ENCODE measurements around the gene LRRK2.

GRCh38 chr12:40194846-40195245 lies 30.0 kb upstream of the LRRK2 start:
- TF ChIP-seq ZNF549 (tag by site-specific recombination; IDR thresholded peaks at IDR 0.05) (no peak), CTCF (tag by site-specific recombination; IDR thresholded peaks at IDR 0.05) (no peak), ZNF121 (tag by site-specific recombination; IDR thresholded peaks at IDR 0.05) (no peak), ZNF223 (tag by site-specific recombination; IDR thresholded peaks at IDR 0.05) (no peak), BCL11A (tag by site-specific recombination; IDR thresholded peaks at IDR 0.05; ENCODE audit: low read depth) (no peak), ZNF624 (tag by site-specific recombination; IDR thresholded peaks at IDR 0.05) (no peak), ZNF248 (tag by site-specific recombination; IDR thresholded peaks at IDR 0.05) (no peak), MEIS1 (CRISPR knock-in tag; IDR thresholded peaks at IDR 0.05; ENCODE audit: borderline replicate concordance) (no peak), SP2 (tag by site-specific recombination; IDR thresholded peaks at IDR 0.05) (no peak)
- TF ChIP-seq, protein P1, sequence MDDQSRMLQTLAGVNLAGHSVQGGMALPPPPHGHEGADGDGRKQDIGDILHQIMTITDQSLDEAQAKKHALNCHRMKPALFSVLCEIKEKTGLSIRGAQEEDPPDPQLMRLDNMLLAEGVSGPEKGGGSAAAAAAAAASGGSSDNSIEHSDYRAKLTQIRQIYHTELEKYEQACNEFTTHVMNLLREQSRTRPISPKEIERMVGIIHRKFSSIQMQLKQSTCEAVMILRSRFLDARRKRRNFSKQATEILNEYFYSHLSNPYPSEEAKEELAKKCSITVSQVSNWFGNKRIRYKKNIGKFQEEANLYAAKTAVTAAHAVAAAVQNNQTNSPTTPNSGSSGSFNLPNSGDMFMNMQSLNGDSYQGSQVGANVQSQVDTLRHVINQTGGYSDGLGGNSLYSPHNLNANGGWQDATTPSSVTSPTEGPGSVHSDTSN (CRISPR knock-in tag; IDR thresholded peaks at IDR 0.05), result no peak
- TF ChIP-seq, protein P2, sequence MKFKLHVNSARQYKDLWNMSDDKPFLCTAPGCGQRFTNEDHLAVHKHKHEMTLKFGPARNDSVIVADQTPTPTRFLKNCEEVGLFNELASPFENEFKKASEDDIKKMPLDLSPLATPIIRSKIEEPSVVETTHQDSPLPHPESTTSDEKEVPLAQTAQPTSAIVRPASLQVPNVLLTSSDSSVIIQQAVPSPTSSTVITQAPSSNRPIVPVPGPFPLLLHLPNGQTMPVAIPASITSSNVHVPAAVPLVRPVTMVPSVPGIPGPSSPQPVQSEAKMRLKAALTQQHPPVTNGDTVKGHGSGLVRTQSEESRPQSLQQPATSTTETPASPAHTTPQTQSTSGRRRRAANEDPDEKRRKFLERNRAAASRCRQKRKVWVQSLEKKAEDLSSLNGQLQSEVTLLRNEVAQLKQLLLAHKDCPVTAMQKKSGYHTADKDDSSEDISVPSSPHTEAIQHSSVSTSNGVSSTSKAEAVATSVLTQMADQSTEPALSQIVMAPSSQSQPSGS (tag by site-specific recombination; IDR thresholded peaks at IDR 0.05; ENCODE audit: low read depth), result no peak
- TF ChIP-seq, protein P3, sequence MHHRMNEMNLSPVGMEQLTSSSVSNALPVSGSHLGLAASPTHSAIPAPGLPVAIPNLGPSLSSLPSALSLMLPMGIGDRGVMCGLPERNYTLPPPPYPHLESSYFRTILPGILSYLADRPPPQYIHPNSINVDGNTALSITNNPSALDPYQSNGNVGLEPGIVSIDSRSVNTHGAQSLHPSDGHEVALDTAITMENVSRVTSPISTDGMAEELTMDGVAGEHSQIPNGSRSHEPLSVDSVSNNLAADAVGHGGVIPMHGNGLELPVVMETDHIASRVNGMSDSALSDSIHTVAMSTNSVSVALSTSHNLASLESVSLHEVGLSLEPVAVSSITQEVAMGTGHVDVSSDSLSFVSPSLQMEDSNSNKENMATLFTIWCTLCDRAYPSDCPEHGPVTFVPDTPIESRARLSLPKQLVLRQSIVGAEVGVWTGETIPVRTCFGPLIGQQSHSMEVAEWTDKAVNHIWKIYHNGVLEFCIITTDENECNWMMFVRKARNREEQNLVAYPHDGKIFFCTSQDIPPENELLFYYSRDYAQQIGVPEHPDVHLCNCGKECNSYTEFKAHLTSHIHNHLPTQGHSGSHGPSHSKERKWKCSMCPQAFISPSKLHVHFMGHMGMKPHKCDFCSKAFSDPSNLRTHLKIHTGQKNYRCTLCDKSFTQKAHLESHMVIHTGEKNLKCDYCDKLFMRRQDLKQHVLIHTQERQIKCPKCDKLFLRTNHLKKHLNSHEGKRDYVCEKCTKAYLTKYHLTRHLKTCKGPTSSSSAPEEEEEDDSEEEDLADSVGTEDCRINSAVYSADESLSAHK (tag by site-specific recombination; IDR thresholded peaks at IDR 0.05), result no peak
- TF ChIP-seq, protein P4, sequence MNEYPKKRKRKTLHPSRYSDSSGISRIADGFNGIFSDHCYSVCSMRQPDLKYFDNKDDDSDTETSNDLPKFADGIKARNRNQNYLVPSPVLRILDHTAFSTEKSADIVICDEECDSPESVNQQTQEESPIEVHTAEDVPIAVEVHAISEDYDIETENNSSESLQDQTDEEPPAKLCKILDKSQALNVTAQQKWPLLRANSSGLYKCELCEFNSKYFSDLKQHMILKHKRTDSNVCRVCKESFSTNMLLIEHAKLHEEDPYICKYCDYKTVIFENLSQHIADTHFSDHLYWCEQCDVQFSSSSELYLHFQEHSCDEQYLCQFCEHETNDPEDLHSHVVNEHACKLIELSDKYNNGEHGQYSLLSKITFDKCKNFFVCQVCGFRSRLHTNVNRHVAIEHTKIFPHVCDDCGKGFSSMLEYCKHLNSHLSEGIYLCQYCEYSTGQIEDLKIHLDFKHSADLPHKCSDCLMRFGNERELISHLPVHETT (tag by site-specific recombination; IDR thresholded peaks at IDR 0.05), result no peak
- TF ChIP-seq, protein P5, sequence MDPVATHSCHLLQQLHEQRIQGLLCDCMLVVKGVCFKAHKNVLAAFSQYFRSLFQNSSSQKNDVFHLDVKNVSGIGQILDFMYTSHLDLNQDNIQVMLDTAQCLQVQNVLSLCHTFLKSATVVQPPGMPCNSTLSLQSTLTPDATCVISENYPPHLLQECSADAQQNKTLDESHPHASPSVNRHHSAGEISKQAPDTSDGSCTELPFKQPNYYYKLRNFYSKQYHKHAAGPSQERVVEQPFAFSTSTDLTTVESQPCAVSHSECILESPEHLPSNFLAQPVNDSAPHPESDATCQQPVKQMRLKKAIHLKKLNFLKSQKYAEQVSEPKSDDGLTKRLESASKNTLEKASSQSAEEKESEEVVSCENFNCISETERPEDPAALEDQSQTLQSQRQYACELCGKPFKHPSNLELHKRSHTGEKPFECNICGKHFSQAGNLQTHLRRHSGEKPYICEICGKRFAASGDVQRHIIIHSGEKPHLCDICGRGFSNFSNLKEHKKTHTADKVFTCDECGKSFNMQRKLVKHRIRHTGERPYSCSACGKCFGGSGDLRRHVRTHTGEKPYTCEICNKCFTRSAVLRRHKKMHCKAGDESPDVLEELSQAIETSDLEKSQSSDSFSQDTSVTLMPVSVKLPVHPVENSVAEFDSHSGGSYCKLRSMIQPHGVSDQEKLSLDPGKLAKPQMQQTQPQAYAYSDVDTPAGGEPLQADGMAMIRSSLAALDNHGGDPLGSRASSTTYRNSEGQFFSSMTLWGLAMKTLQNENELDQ (tag by site-specific recombination; IDR thresholded peaks at IDR 0.05; ENCODE audit: low read depth), result no peak
